ENCODE results near the gene SUMO2. TPM values are rescaled to one million over a fixed set of nuclear protein-coding genes. Genes with fewer than 3 reads are reported as not detected.
A peak's percentile ranks its signal among the peaks of the same experiment; 100 is the strongest.

The SUMO2 gene
- total and polyA plus RNA-seq, 2 of the 13 experiments (the other 11 are each of a cell fraction or from before 2014, with no cell fraction given): 337 to 553 TPM

- TF ChIP-seq HNF4A (CRISPR knock-in tag; IDR thresholded peaks at IDR 0.05) (peak; percentile 88), ZBTB26 (CRISPR knock-in tag; IDR thresholded peaks at IDR 0.05; ENCODE audit: borderline replicate concordance) (no peak), FOXA1 (IDR thresholded peaks at IDR 0.05) (peak; percentile 43; the same call in 1 of the 2 replicates), FOXA1 (CRISPR knock-in tag; IDR thresholded peaks at IDR 0.05) (no peak), RBFOX2 (IDR thresholded peaks at IDR 0.05; ENCODE audit: low read depth, low read length) (no peak), KLF12 (CRISPR knock-in tag; IDR thresholded peaks at IDR 0.05; ENCODE audit: borderline replicate concordance) (0 out of 2 replicates have a peak, but pooled peaks have one; percentile 32), MIER3 (CRISPR knock-in tag; IDR thresholded peaks at IDR 0.05; ENCODE audit: borderline replicate concordance) (peak; percentile 34; the same call in 1 of the 2 replicates), ONECUT2 (CRISPR knock-in tag; IDR thresholded peaks at IDR 0.05) (peak; percentile 98), TOE1 (CRISPR knock-in tag; IDR thresholded peaks at IDR 0.05) (peak; percentile 57; the same call in 1 of the 2 replicates), MAX (IDR thresholded peaks at IDR 0.05) (0 out of 2 replicates have a peak, but pooled peaks have one; percentile 31), ZNF891 (CRISPR knock-in tag; IDR thresholded peaks at IDR 0.05) (no peak), HHEX (CRISPR knock-in tag; IDR thresholded peaks at IDR 0.05) (peak; percentile 75; the same call in 1 of the 2 replicates), HCFC1 (IDR thresholded peaks at IDR 0.05; ENCODE audit: low read depth, low read length) (no peak), ZNF616 (CRISPR knock-in tag; IDR thresholded peaks at IDR 0.05; ENCODE audit: low read depth) (no peak), ZNF362 (CRISPR knock-in tag; IDR thresholded peaks at IDR 0.05; ENCODE audit: borderline replicate concordance) (peak; percentile 67; the same call in 1 of the 2 replicates), TCF7L2 (IDR thresholded peaks at IDR 0.05; ENCODE audit: low read depth, low read length) (peak; percentile 59; the same call in 1 of the 2 replicates), ZBTB20 (CRISPR knock-in tag; IDR thresholded peaks at IDR 0.05; ENCODE audit: borderline replicate concordance, low read depth) (0 out of 2 replicates have a peak, but pooled peaks have one; percentile 35), NR2F6 (IDR thresholded peaks at IDR 0.05) (no peak), NR2F6 (CRISPR knock-in tag; IDR thresholded peaks at IDR 0.05) (0 out of 2 replicates have a peak, but pooled peaks have one; percentile 18), BHLHE40 (IDR thresholded peaks at IDR 0.05; ENCODE audit: low read length) (no peak), FOXP1 (IDR thresholded peaks at IDR 0.05) (no peak), FOXP1 (CRISPR knock-in tag; IDR thresholded peaks at IDR 0.05) (peak; percentile 92; the same call in 1 of the 2 replicates), MED8 (CRISPR knock-in tag; IDR thresholded peaks at IDR 0.05; ENCODE audit: insufficient replicate concordance) (no peak), MLX (CRISPR knock-in tag; IDR thresholded peaks at IDR 0.05) (0 out of 2 replicates have a peak, but pooled peaks have one; percentile 53), THRA (CRISPR knock-in tag; IDR thresholded peaks at IDR 0.05; ENCODE audit: borderline replicate concordance) (0 out of 2 replicates have a peak, but pooled peaks have one; percentile 37), NFIC (IDR thresholded peaks at IDR 0.05; ENCODE audit: low read length) (peak; percentile 73), POLR2AphosphoS5 (IDR thresholded peaks at IDR 0.05; ENCODE audit: low read depth, low read length) (no peak), ZMYM4 (CRISPR knock-in tag; IDR thresholded peaks at IDR 0.05) (peak; percentile 28; the same call in 1 of the 2 replicates), SOX6 (IDR thresholded peaks at IDR 0.05) (no peak), SOX6 (CRISPR knock-in tag; IDR thresholded peaks at IDR 0.05) (peak; percentile 82)
These were observed 17.3 kb upstream of the SUMO2 start (continued) for GRCh38 chr17:75199886-75200618.

All from HepG2 (cell line).